Fibroblast of lung (primary cell): ENCODE data around the gene NACC1. TPM values are rescaled to one million over a fixed set of nuclear protein-coding genes. Genes with fewer than 3 reads are reported as not detected.

ENCODE experiments used
- DNase-seq, 2 donors: peaks; one replicate each; pipeline versions ENCODE4 v3.0.0 to v3.0.0-alpha.2; 2010; ENCODE audit warnings: low read depth in 2 of 2
- H2AFZ ChIP-seq: 2 replicates; pipeline ENCODE4 v1.5.1; 2012; ENCODE audit warnings: low read length, control low read depth, inconsistent platforms
- H3K27ac ChIP-seq: 2 replicates; pipeline ENCODE4 v1.5.1; 2011; ENCODE audit warnings: low read length, control low read depth; ENCODE audit not compliant: insufficient read depth
- H3K27me3 ChIP-seq: 2 replicates; pipeline ENCODE4 v1.5.1; 2011; ENCODE audit warnings: mild to moderate bottlenecking, low read length; ENCODE audit not compliant: control insufficient read depth, insufficient read depth
- H3K36me3 ChIP-seq: 2 replicates; pipeline ENCODE4 v1.5.1; 2011; ENCODE audit warnings: low read length; ENCODE audit not compliant: control insufficient read depth, insufficient read depth
- H3K4me1 ChIP-seq: 2 replicates; pipeline ENCODE4 v1.5.1; 2011; ENCODE audit warnings: low read length; ENCODE audit not compliant: control insufficient read depth, insufficient read depth; ENCODE audit errors: extremely low read depth
- H3K4me2 ChIP-seq: 2 replicates; pipeline ENCODE4 v1.5.1; 2011; ENCODE audit warnings: low read length, control low read depth; ENCODE audit not compliant: insufficient read depth; ENCODE audit errors: extremely low read depth
- H3K4me3 ChIP-seq, 4 experiments: fragments of 200-600 bp in 1 of 4; sonication (generic) in 1 of 4; replicated peaks in 1 of 4; 2 replicates each; pipeline ENCODE4 v1.5.1; 2011 to 2016; ENCODE audit warnings: low read length in 4 of 4, low read depth in 3 of 4, mild to moderate bottlenecking in 3 of 4, control low read depth in 2 of 4, inconsistent platforms in 1 of 4, mixed read lengths in 1 of 4; ENCODE audit not compliant: insufficient read depth in 1 of 4; ENCODE audit errors: control extremely low read depth in 1 of 4
- H3K79me2 ChIP-seq: 2 replicates; pipeline ENCODE4 v1.5.1; 2012; ENCODE audit warnings: mild to moderate bottlenecking, low read length, inconsistent platforms; ENCODE audit not compliant: control insufficient read depth, insufficient read depth
- H3K9ac ChIP-seq: 2 replicates; pipeline ENCODE4 v1.5.1; 2011; ENCODE audit warnings: mild to moderate bottlenecking, low read length, control low read depth; ENCODE audit not compliant: insufficient read depth
- H3K9me3 ChIP-seq: 2 replicates; pipeline ENCODE4 v1.5.1; 2012; ENCODE audit warnings: low read depth, low read length; ENCODE audit not compliant: control insufficient read depth, insufficient read depth
- H4K20me1 ChIP-seq: 2 replicates; pipeline ENCODE4 v1.5.1; 2011; ENCODE audit warnings: low read length; ENCODE audit not compliant: control insufficient read depth, insufficient read depth; ENCODE audit errors: extremely low read depth
- CTCF ChIP-seq, 2 donors: IDR thresholded peaks in 1 of 2; conservative IDR thresholded peaks in 1 of 2; 1 replicate in 1 of 2; 2 replicates in 1 of 2; pipeline ENCODE4 v1.5.1; 2011 to 2012; ENCODE audit warnings: low read length in 2 of 2, control low read depth in 1 of 2, inconsistent platforms in 1 of 2, low read depth in 1 of 2, mild to moderate bottlenecking in 1 of 2
- EZH2 ChIP-seq: IDR thresholded peaks from 2 replicates; pipeline ENCODE4 v1.5.1; 2012; ENCODE audit warnings: low read length, control low read depth, mild to moderate bottlenecking; ENCODE audit errors: missing control alignments
- polyA plus RNA-seq, 2 donors: library from polyadenylated mRNA; depleted of rRNA in 1 of 2; stranded (reverse) in 1 of 2; unstranded in 1 of 2; fragments of >200 nt; gene quantifications; 2 replicates each; pipeline ENCODE4 v1.2.1, GENCODE V29; 2011 to 2012; ENCODE audit warnings: missing spikeins in 1 of 2
- total RNA-seq: library from RNA; depleted of rRNA; stranded (reverse); fragments of >200 nt; gene quantifications from 2 replicates; pipeline ENCODE4 v1.2.1, GENCODE V29; 2014

The NACC1 gene
- total and polyA plus RNA-seq, 2 donors (not counting 1 experiment from before 2014, with no cell fraction given) = 31.9 to 33.5 TPM

- H3K4me3 ChIP-seq = no peak overlapping the region
- H3K27ac ChIP-seq = peak overlapping the region; percentile 41
- TF ChIP-seq CTCF (conservative IDR thresholded peaks at IDR 0.05 in 1 of 2, IDR thresholded peaks at IDR 0.05 in 1 of 2; ENCODE audit: low read depth in 1 of 2, low read length in 2 of 2) = no peak
- no peak for TF ChIP-seq EZH2
- no peaks in the 10 kb centered on the region for H3K27me3 ChIP-seq
- no peaks in the 10 kb centered on the region for H3K79me2 ChIP-seq
- no peaks in the 10 kb centered on the region for H4K20me1 ChIP-seq
- peak; percentile 44 to 66 for DNase-seq
- no peak overlapping the region for H3K4me2 ChIP-seq
- no peaks in the 10 kb centered on the region for H3K9me3 ChIP-seq
- no peak overlapping the region for H3K9ac ChIP-seq
- H2AFZ ChIP-seq = no peak overlapping the region
- no peaks in the 10 kb centered on the region for H3K36me3 ChIP-seq
- H3K4me1 ChIP-seq = peaks cover 35% of the 10 kb centered on the region
Observed at GRCh38 chr19:13169769-13170168, 51.7 kb downstream of the NACC1 start.

- Histone ChIP-seq H3K4me3 (no peak overlapping the region), H3K36me3 (no peaks in the 10 kb centered on the region), H2AFZ (no peak overlapping the region), H3K9ac (no peak overlapping the region), H3K79me2 (no peaks in the 10 kb centered on the region), H4K20me1 (no peaks in the 10 kb centered on the region), H3K4me1 (peaks cover 31% of the 10 kb centered on the region), H3K27ac (no peak overlapping the region), H3K9me3 (no peaks in the 10 kb centered on the region), H3K27me3 (no peaks in the 10 kb centered on the region), H3K4me2 (no peak overlapping the region)
- no peak for DNase-seq
- TF ChIP-seq EZH2 (no peak), CTCF (conservative IDR thresholded peaks at IDR 0.05 in 1 of 2, IDR thresholded peaks at IDR 0.05 in 1 of 2; ENCODE audit: low read depth in 1 of 2, low read length in 2 of 2) (no peak)
Observed at GRCh38 chr19:13171146-13171545, 53.1 kb downstream of the NACC1 start.

GRCh38 chr19:13172346-13173138, 54.5 kb downstream of the NACC1 start:
- DNase-seq = peak; percentile 85 to 87
- H3K27ac ChIP-seq = peak overlapping the region; percentile 75
- peaks cover 26% of the 10 kb centered on the region for H3K4me1 ChIP-seq
- no peaks in the 10 kb centered on the region for H3K79me2 ChIP-seq
- H2AFZ ChIP-seq = peak overlapping the region; percentile 57
- no peaks in the 10 kb centered on the region for H3K27me3 ChIP-seq
- no peak overlapping the region for H3K4me3 ChIP-seq
- no peak for TF ChIP-seq EZH2
- H3K36me3 ChIP-seq = no peaks in the 10 kb centered on the region
- H3K9ac ChIP-seq = no peak overlapping the region
- H4K20me1 ChIP-seq = no peaks in the 10 kb centered on the region
- peak overlapping the region; percentile 58 for H3K4me2 ChIP-seq
- H3K9me3 ChIP-seq = no peaks in the 10 kb centered on the region
